ENCODE measurements around the gene SMYD2. TPM values are rescaled to one million over a fixed set of nuclear protein-coding genes. Genes with fewer than 3 reads are reported as not detected.

Gene SMYD2
- total and polyA plus RNA-seq, 2 of the 8 experiments (the other 6 are each of a cell fraction or from before 2014, with no cell fraction given), result 3.0 to 5.2 TPM

DNA sequence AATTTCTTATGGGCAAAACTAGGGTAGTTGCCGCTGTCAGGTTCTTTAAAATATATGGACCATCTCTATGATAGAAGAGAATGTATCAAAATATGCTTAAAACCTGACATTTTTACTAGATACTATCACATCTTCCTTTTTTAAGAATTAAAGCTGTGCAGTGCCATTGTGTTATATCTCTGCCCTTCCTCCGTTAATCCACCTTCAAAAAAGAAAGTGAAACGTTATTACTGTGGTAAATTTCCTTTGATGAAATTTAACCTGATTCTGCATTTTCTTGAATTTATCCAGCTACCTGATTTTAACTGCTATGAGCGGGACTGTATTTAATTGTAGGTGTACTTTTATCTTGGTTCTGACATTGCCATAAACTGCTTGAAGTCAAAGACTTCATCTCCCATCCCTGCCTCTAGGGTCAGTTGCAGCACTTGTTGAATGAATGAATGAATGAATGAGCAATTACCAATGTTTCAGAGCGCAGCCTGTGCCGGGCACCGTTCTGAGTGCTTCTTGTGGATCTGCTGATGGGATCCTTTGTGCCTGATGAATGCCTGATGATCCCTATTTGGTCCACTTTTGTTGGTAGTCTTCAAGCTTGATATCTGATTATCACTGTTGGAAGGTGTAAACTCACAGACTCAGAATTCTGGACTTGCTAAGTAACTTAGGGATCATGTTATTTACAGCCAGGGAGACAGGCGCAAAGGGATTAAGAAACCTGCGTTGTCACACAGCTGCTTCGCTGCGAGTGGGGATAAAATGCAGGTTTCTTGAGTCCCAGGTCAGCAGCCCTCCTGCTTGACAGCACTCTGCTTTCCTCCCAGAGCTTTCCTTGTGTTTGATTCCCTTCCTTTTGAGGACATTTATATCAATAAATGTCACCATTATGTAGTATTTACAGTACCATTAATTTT lies 30.1 kb downstream of the SMYD2 start (continued):
- TF ChIP-seq, protein P1, sequence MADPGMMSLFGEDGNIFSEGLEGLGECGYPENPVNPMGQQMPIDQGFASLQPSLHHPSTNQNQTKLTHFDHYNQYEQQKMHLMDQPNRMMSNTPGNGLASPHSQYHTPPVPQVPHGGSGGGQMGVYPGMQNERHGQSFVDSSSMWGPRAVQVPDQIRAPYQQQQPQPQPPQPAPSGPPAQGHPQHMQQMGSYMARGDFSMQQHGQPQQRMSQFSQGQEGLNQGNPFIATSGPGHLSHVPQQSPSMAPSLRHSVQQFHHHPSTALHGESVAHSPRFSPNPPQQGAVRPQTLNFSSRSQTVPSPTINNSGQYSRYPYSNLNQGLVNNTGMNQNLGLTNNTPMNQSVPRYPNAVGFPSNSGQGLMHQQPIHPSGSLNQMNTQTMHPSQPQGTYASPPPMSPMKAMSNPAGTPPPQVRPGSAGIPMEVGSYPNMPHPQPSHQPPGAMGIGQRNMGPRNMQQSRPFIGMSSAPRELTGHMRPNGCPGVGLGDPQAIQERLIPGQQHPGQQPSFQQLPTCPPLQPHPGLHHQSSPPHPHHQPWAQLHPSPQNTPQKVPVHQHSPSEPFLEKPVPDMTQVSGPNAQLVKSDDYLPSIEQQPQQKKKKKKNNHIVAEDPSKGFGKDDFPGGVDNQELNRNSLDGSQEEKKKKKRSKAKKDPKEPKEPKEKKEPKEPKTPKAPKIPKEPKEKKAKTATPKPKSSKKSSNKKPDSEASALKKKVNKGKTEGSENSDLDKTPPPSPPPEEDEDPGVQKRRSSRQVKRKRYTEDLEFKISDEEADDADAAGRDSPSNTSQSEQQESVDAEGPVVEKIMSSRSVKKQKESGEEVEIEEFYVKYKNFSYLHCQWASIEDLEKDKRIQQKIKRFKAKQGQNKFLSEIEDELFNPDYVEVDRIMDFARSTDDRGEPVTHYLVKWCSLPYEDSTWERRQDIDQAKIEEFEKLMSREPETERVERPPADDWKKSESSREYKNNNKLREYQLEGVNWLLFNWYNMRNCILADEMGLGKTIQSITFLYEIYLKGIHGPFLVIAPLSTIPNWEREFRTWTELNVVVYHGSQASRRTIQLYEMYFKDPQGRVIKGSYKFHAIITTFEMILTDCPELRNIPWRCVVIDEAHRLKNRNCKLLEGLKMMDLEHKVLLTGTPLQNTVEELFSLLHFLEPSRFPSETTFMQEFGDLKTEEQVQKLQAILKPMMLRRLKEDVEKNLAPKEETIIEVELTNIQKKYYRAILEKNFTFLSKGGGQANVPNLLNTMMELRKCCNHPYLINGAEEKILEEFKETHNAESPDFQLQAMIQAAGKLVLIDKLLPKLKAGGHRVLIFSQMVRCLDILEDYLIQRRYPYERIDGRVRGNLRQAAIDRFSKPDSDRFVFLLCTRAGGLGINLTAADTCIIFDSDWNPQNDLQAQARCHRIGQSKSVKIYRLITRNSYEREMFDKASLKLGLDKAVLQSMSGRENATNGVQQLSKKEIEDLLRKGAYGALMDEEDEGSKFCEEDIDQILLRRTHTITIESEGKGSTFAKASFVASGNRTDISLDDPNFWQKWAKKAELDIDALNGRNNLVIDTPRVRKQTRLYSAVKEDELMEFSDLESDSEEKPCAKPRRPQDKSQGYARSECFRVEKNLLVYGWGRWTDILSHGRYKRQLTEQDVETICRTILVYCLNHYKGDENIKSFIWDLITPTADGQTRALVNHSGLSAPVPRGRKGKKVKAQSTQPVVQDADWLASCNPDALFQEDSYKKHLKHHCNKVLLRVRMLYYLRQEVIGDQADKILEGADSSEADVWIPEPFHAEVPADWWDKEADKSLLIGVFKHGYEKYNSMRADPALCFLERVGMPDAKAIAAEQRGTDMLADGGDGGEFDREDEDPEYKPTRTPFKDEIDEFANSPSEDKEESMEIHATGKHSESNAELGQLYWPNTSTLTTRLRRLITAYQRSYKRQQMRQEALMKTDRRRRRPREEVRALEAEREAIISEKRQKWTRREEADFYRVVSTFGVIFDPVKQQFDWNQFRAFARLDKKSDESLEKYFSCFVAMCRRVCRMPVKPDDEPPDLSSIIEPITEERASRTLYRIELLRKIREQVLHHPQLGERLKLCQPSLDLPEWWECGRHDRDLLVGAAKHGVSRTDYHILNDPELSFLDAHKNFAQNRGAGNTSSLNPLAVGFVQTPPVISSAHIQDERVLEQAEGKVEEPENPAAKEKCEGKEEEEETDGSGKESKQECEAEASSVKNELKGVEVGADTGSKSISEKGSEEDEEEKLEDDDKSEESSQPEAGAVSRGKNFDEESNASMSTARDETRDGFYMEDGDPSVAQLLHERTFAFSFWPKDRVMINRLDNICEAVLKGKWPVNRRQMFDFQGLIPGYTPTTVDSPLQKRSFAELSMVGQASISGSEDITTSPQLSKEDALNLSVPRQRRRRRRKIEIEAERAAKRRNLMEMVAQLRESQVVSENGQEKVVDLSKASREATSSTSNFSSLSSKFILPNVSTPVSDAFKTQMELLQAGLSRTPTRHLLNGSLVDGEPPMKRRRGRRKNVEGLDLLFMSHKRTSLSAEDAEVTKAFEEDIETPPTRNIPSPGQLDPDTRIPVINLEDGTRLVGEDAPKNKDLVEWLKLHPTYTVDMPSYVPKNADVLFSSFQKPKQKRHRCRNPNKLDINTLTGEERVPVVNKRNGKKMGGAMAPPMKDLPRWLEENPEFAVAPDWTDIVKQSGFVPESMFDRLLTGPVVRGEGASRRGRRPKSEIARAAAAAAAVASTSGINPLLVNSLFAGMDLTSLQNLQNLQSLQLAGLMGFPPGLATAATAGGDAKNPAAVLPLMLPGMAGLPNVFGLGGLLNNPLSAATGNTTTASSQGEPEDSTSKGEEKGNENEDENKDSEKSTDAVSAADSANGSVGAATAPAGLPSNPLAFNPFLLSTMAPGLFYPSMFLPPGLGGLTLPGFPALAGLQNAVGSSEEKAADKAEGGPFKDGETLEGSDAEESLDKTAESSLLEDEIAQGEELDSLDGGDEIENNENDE (IDR thresholded peaks at IDR 0.05; ENCODE audit: insufficient replicate concordance, low read length), result no peak
- TF ChIP-seq KDM5A (IDR thresholded peaks at IDR 0.05; ENCODE audit: low read length), result no peak
- no peak for TF ChIP-seq RBBP5 (IDR thresholded peaks at IDR 0.05; ENCODE audit: borderline replicate concordance, low read depth, low read length)
- TF ChIP-seq KDM1A (IDR thresholded peaks at IDR 0.05; ENCODE audit: borderline replicate concordance, low read length), result no peak
- no peak for TF ChIP-seq SP4 (IDR thresholded peaks at IDR 0.05; ENCODE audit: low read length)
- TF ChIP-seq ZNF274 (IDR thresholded peaks at IDR 0.05; ENCODE audit: borderline replicate concordance, extremely low read depth, low read length), result no peak
- no peak for TF ChIP-seq FOSL1 (IDR thresholded peaks at IDR 0.05; ENCODE audit: insufficient read depth, low read depth, low read length)
- TF ChIP-seq CBX5 (IDR thresholded peaks at IDR 0.05; ENCODE audit: low read depth, low read length), result no peak
- TF ChIP-seq EZH2 (IDR thresholded peaks at IDR 0.05; ENCODE audit: low read depth, low read length, severe bottlenecking), result no peak

Measured in H1 (cell line).